H9 (cell line): Measurements from ENCODE around the gene HCN2. TPM values are rescaled to one million over a fixed set of nuclear protein-coding genes. Genes with fewer than 3 reads are reported as not detected.

ENCODE experiments used
- DNase-seq: peaks from one replicate; pipeline ENCODE4 v3.0.0-alpha.2; 2017
- H2AFZ ChIP-seq: one replicate; pipeline ENCODE4 v1.6.1; 2013; ENCODE audit warnings: mild to moderate bottlenecking, low read length, control low read depth, moderate library complexity
- H2AK5ac ChIP-seq: 2 replicates; pipeline ENCODE4 v1.6.1; 2013; ENCODE audit warnings: low read length, control low read depth, mixed read lengths; ENCODE audit not compliant: insufficient read length
- H2BK120ac ChIP-seq: one replicate; pipeline ENCODE4 v1.6.1; 2013; ENCODE audit warnings: low read depth, mild to moderate bottlenecking, low read length, control low read depth, inconsistent platforms; ENCODE audit not compliant: poor library complexity, severe bottlenecking
- H2BK12ac ChIP-seq: 2 replicates; pipeline ENCODE4 v1.6.1; 2013; ENCODE audit warnings: low read length, control low read depth, mixed read lengths, low read depth; ENCODE audit not compliant: insufficient read length
- H2BK15ac ChIP-seq: 2 replicates; pipeline ENCODE4 v1.6.1; 2013; ENCODE audit warnings: low read depth, low read length, control low read depth
- H2BK20ac ChIP-seq: one replicate; pipeline ENCODE4 v1.6.1; 2013; ENCODE audit warnings: low read depth, mild to moderate bottlenecking, low read length, control low read depth, inconsistent platforms; ENCODE audit not compliant: poor library complexity, severe bottlenecking
- H2BK5ac ChIP-seq: 2 replicates; pipeline ENCODE4 v1.6.1; 2013; ENCODE audit warnings: low read length, control low read depth, mixed read lengths; ENCODE audit not compliant: insufficient read length
- H3K14ac ChIP-seq: 2 replicates; pipeline ENCODE4 v1.6.1; 2013; ENCODE audit warnings: low read length, control low read depth; ENCODE audit not compliant: insufficient read depth
- H3K18ac ChIP-seq: 2 replicates; pipeline ENCODE4 v1.6.1; 2013; ENCODE audit warnings: low read depth, mild to moderate bottlenecking, mixed read lengths, low read length, control low read depth; ENCODE audit not compliant: insufficient read length
- H3K23ac ChIP-seq: 2 replicates; pipeline ENCODE4 v1.6.1; 2013; ENCODE audit warnings: low read length, control low read depth, mixed read lengths, low read depth; ENCODE audit not compliant: insufficient read length
- H3K23me2 ChIP-seq: 2 replicates; pipeline ENCODE4 v1.6.1; 2013; ENCODE audit warnings: low read depth, mild to moderate bottlenecking, mixed read lengths, low read length, control low read depth; ENCODE audit not compliant: insufficient read length, poor library complexity, severe bottlenecking
- H3K27ac ChIP-seq: 2 replicates; pipeline ENCODE4 v1.5.1; 2013; ENCODE audit warnings: low read length, control low read depth, mixed read lengths, low read depth; ENCODE audit not compliant: insufficient read length
- H3K27me3 ChIP-seq: 2 replicates; pipeline ENCODE4 v1.6.1; 2013; ENCODE audit warnings: low read length, control low read depth, inconsistent platforms; ENCODE audit not compliant: insufficient read depth
- H3K4ac ChIP-seq: 2 replicates; pipeline ENCODE4 v1.6.1; 2013; ENCODE audit warnings: low read depth, mild to moderate bottlenecking, control low read depth, inconsistent platforms, low read length, moderate library complexity
- H3K4me1 ChIP-seq: 2 replicates; pipeline ENCODE4 v1.6.1; 2013; ENCODE audit warnings: low read length, control low read depth, inconsistent platforms; ENCODE audit not compliant: insufficient read depth
- H3K4me2 ChIP-seq: 2 replicates; pipeline ENCODE4 v1.6.1; 2013; ENCODE audit warnings: low read length, control low read depth, mixed read lengths; ENCODE audit not compliant: insufficient read length, insufficient read depth
- H3K56ac ChIP-seq: 2 replicates; pipeline ENCODE4 v1.6.1; 2013; ENCODE audit warnings: low read depth, mild to moderate bottlenecking, mixed read lengths, low read length, control low read depth; ENCODE audit not compliant: insufficient read length
- H3K79me1 ChIP-seq: 2 replicates; pipeline ENCODE4 v1.6.1; 2013; ENCODE audit warnings: low read depth, mild to moderate bottlenecking, moderate library complexity, low read length, control low read depth, inconsistent platforms; ENCODE audit not compliant: insufficient read depth, poor library complexity, severe bottlenecking
- H3K79me2 ChIP-seq: 2 replicates; pipeline ENCODE4 v1.6.1; 2013; ENCODE audit warnings: low read length, control low read depth, inconsistent platforms; ENCODE audit not compliant: insufficient read depth
- H3K9ac ChIP-seq: 2 replicates; pipeline ENCODE4 v1.6.1; 2013; ENCODE audit warnings: low read length, control low read depth, mixed read lengths; ENCODE audit not compliant: insufficient read length; ENCODE audit errors: extremely low read depth
- H3K9me3 ChIP-seq: one replicate; pipeline ENCODE4 v1.6.1; 2013; ENCODE audit warnings: low read depth, low read length, inconsistent platforms; ENCODE audit not compliant: control insufficient read depth
- H3T11ph ChIP-seq: one replicate; pipeline ENCODE4 v1.6.1; 2013; ENCODE audit warnings: mild to moderate bottlenecking, low read length, control low read depth, inconsistent platforms
- H4K20me1 ChIP-seq: one replicate; pipeline ENCODE4 v1.6.1; 2013; ENCODE audit not compliant: control insufficient read depth, insufficient read length, insufficient read depth
- H4K5ac ChIP-seq: 2 replicates; pipeline ENCODE4 v1.6.1; 2013; ENCODE audit warnings: low read depth, mild to moderate bottlenecking, mixed read lengths, low read length, control low read depth; ENCODE audit not compliant: insufficient read length
- H4K8ac ChIP-seq: replicated peaks from 2 replicates; pipeline ENCODE4 v1.6.1; 2013; ENCODE audit warnings: low read length, control low read depth, mixed read lengths, low read depth; ENCODE audit not compliant: insufficient read length
- H4K91ac ChIP-seq: 2 replicates; pipeline ENCODE4 v1.6.1; 2013; ENCODE audit warnings: low read depth, mild to moderate bottlenecking, moderate library complexity, mixed read lengths, low read length, control low read depth; ENCODE audit not compliant: insufficient read length
- H3K27ac Mint-ChIP-seq, 3 experiments: 2 replicates in 2 of 3; 3 replicates in 1 of 3; pipeline ENCODE4 v1.8.0; 2020 to 2021; ENCODE audit warnings: mixed read lengths in 3 of 3, mild to moderate bottlenecking in 1 of 3, moderate library complexity in 1 of 3
- H3K27me3 Mint-ChIP-seq: 2 replicates; pipeline ENCODE4 v1.8.0; 2021; ENCODE audit warnings: low read depth, mild to moderate bottlenecking, moderate library complexity, mixed read lengths
- H3K36me3 Mint-ChIP-seq, 3 experiments: 2 replicates in 2 of 3; 3 replicates in 1 of 3; pipeline ENCODE4 v1.8.0; 2020 to 2021; ENCODE audit warnings: low read depth in 3 of 3, mixed read lengths in 3 of 3; ENCODE audit not compliant: insufficient read depth in 1 of 3
- H3K4me1 Mint-ChIP-seq, 2 experiments: 2 replicates each; pipeline ENCODE4 v1.8.0; 2020; ENCODE audit warnings: mixed read lengths in 2 of 2
- H3K4me3 Mint-ChIP-seq, 2 experiments: 2 replicates in 1 of 2; 3 replicates in 1 of 2; pipeline ENCODE4 v1.8.0; 2020 to 2021; ENCODE audit warnings: mild to moderate bottlenecking in 2 of 2, mixed read lengths in 2 of 2, moderate library complexity in 1 of 2
- H3K9me3 Mint-ChIP-seq, 2 experiments: 2 replicates in 1 of 2; 3 replicates in 1 of 2; pipeline ENCODE4 v1.8.0; 2020; ENCODE audit warnings: mild to moderate bottlenecking in 2 of 2, mixed read lengths in 2 of 2, moderate library complexity in 1 of 2
- WGBS: extraction: QIAGEN DNeasy Blood & Tissue Kit; methylation state at CpG from one replicate; pipeline ENCODE4 v1.1.7; 2013; ENCODE audit warnings: missing lambda C conversion rate, low lambda C conversion rate, mixed read lengths; ENCODE audit not compliant: insufficient read length; ENCODE audit errors: extremely low coverage; 5-methylcytosine and 5-hydroxymethylcytosine counted together
- total RNA-seq: library from RNA; stranded (reverse); gene quantifications from 2 replicates; pipeline ENCODE4 v1.2.1, GENCODE V29; 2021
- TF ChIP-seq, protein P1 (sequence below): fragments of 200-600 bp; sonication (generic); conservative IDR thresholded peaks from 3 replicates; pipeline ENCODE4 v1.8.0; 2021; ENCODE audit warnings: antibody characterized with exemption, mild to moderate bottlenecking

The HCN2 gene
- total RNA-seq, 1 experiment from 2014 or later = 3.7 TPM

DNA sequence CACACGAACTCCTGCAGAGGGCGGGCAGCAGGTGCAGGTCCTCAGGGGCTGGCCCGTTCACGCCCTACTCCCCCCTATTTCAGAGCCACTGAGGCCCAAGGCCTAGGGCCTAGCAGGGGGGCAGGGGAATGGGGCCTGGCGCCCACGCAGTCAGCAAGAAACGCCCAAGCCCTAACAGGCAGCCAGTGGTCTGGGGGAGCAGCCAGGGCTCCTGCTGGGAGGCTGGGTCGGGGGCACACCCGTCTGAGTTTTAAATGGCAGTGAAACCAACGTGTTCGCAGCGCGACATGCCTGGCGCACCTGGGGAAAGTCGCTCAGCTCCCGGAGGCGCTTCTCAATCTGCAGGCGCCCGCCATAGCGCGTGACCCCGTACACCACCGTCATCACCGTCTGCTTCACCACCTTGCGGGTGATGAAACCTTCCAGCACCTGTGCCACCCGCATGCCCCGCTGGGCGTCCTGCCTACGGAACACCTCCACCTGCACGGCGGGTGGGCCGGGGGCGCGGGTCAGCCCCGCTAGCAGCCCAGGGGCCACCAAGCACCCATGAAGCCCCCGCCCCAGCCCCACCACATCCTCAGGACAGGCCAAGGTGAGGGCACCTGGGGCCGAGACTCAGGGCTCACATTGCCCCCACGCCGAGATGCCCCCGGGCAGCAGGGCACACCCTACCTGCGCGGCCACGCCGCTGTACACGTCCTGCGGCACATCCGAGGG, 29.8 kb downstream of the HCN2 start:
- TF ChIP-seq, protein P1, sequence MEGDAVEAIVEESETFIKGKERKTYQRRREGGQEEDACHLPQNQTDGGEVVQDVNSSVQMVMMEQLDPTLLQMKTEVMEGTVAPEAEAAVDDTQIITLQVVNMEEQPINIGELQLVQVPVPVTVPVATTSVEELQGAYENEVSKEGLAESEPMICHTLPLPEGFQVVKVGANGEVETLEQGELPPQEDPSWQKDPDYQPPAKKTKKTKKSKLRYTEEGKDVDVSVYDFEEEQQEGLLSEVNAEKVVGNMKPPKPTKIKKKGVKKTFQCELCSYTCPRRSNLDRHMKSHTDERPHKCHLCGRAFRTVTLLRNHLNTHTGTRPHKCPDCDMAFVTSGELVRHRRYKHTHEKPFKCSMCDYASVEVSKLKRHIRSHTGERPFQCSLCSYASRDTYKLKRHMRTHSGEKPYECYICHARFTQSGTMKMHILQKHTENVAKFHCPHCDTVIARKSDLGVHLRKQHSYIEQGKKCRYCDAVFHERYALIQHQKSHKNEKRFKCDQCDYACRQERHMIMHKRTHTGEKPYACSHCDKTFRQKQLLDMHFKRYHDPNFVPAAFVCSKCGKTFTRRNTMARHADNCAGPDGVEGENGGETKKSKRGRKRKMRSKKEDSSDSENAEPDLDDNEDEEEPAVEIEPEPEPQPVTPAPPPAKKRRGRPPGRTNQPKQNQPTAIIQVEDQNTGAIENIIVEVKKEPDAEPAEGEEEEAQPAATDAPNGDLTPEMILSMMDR = no peak
- Histone ChIP-seq H4K20me1 (no peaks in the 10 kb centered on the region), H2BK120ac (no peak overlapping the region), H3K79me1 (no peaks in the 10 kb centered on the region), H3K4ac (no peak overlapping the region), H3K27ac (no peak overlapping the region), H2AFZ (no peak overlapping the region), H2BK20ac (no peak overlapping the region), H3K56ac (no peak overlapping the region), H3K23ac (no peak overlapping the region), H2BK15ac (no peak overlapping the region), H3K14ac (no peak overlapping the region), H2AK5ac (no peak overlapping the region), H3K9me3 (no peaks in the 10 kb centered on the region), H3K23me2 (no peaks in the 10 kb centered on the region), H3K18ac (no peak overlapping the region), H2BK5ac (no peak overlapping the region), H3T11ph (no peak overlapping the region), H4K8ac (no peak overlapping the region), H3K79me2 (no peaks in the 10 kb centered on the region), H3K9ac (no peak overlapping the region), H3K4me1 (no peaks in the 10 kb centered on the region), H4K91ac (no peak overlapping the region), H4K5ac (no peak overlapping the region), H3K27me3 (no peaks in the 10 kb centered on the region), H3K4me2 (no peak overlapping the region), H2BK12ac (no peak overlapping the region)
- H3K27ac Mint-ChIP-seq = no peak overlapping the region
- H3K4me1 Mint-ChIP-seq = no peaks in the 10 kb centered on the region
- DNase-seq = no peak
- no peaks in the 10 kb centered on the region for H3K27me3 Mint-ChIP-seq
- WGBS = no CpG with 5 or more reads among the region's 47 CpGs
- H3K9me3 Mint-ChIP-seq = no peaks in the 10 kb centered on the region
- H3K36me3 Mint-ChIP-seq = peaks cover 28 to 60% (median 46%) of the 10 kb centered on the region in 3 experiments
- no peak overlapping the region for H3K4me3 Mint-ChIP-seq
